DOHH2 (cell line): ENCODE data around the gene PLAC8.

Experiments used
- H3F3A ChIP-seq: fragments of 200-600 bp; sonication (generic), shearing (Covaris generic); 2 replicates; pipeline ENCODE4 v1.6.0; 2016; ENCODE audit warnings: antibody characterized with exemption, mild to moderate bottlenecking; ENCODE audit not compliant: control insufficient read depth, insufficient read depth
- H3K27ac ChIP-seq: fragments of 200-600 bp; sonication (generic); 2 replicates; pipeline ENCODE4 v1.5.1; 2014; ENCODE audit warnings: low read depth, mild to moderate bottlenecking, low read length, moderate library complexity
- H3K27me3 ChIP-seq: fragments of 200-600 bp; sonication (generic); 2 replicates; pipeline ENCODE4 v1.6.1; 2014; ENCODE audit warnings: mild to moderate bottlenecking, low read length, mixed read lengths; ENCODE audit not compliant: control insufficient read depth
- H3K36me3 ChIP-seq: fragments of 200-600 bp; sonication (generic); 2 replicates; pipeline ENCODE4 v1.6.1; 2014; ENCODE audit warnings: mild to moderate bottlenecking, low read length, moderate library complexity, mixed read lengths; ENCODE audit not compliant: control insufficient read depth
- H3K4me1 ChIP-seq: fragments of 200-600 bp; sonication (generic); 2 replicates; pipeline ENCODE4 v1.6.1; 2014; ENCODE audit warnings: mild to moderate bottlenecking, low read length, mixed read lengths; ENCODE audit not compliant: control insufficient read depth
- H3K4me2 ChIP-seq: fragments of 200-600 bp; sonication (generic); 2 replicates; pipeline ENCODE4 v1.6.0; 2014; ENCODE audit warnings: mild to moderate bottlenecking, low read length, moderate library complexity
- H3K4me3 ChIP-seq: fragments of 200-600 bp; sonication (generic); 2 replicates; pipeline ENCODE4 v1.5.1; 2014; ENCODE audit warnings: mild to moderate bottlenecking, low read length, mixed read lengths
- H3K79me2 ChIP-seq: fragments of 200-600 bp; sonication (generic); 2 replicates; pipeline ENCODE4 v1.6.1; 2014; ENCODE audit warnings: mild to moderate bottlenecking, low read length, mixed read lengths; ENCODE audit not compliant: control insufficient read depth
- H3K9me2 ChIP-seq: fragments of 200-600 bp; sonication (generic); replicated peaks from 2 replicates; pipeline ENCODE4 v1.6.1; 2014; ENCODE audit warnings: mild to moderate bottlenecking, low read length, mixed read lengths; ENCODE audit not compliant: control insufficient read depth
- H3K9me3 ChIP-seq: fragments of 200-600 bp; sonication (generic); 2 replicates; pipeline ENCODE4 v1.6.1; 2014; ENCODE audit warnings: antibody characterized with exemption, low read length, mixed read lengths; ENCODE audit not compliant: control insufficient read depth, insufficient read depth
- H4K20me1 ChIP-seq: fragments of 200-600 bp; sonication (generic); 2 replicates; pipeline ENCODE4 v1.6.0; 2014; ENCODE audit warnings: low read depth, mild to moderate bottlenecking, antibody characterized with exemption, low read length, moderate library complexity; ENCODE audit not compliant: control insufficient read depth, insufficient read depth
- EZH2phosphoT487 ChIP-seq: fragments of 200-600 bp; sonication (generic); IDR thresholded peaks from 2 replicates; pipeline ENCODE4 v1.6.1; 2017; ENCODE audit warnings: borderline replicate concordance, mild to moderate bottlenecking, antibody characterized with exemption, low read length, moderate library complexity, mixed read lengths
- TF ChIP-seq, protein P1 (sequence below): fragments of 200-600 bp; sonication (generic); IDR thresholded peaks from one replicate; pipeline ENCODE4 v1.5.1; 2014; ENCODE audit warnings: antibody characterized with exemption, mild to moderate bottlenecking, low read depth, low read length; ENCODE audit not compliant: poor library complexity, severe bottlenecking

The PLAC8 gene

GRCh38 chr4:83139514-83140156 lies 25.1 kb upstream of the PLAC8 start:
- Histone ChIP-seq H3K9me3 (peaks cover 13% of the 10 kb centered on the region; the same call in 1 of the 2 replicates), H3K4me1 (no peaks in the 10 kb centered on the region; the same call in 1 of the 2 replicates), H3K4me2 (no peak overlapping the region), H3K79me2 (no peaks in the 10 kb centered on the region), H4K20me1 (no peaks in the 10 kb centered on the region), H3K27me3 (no peaks in the 10 kb centered on the region), H3K27ac (no peak overlapping the region), H3F3A (no peaks in the 10 kb centered on the region), H3K4me3 (no peak overlapping the region), H3K36me3 (no peaks in the 10 kb centered on the region), H3K9me2 (no peaks in the 10 kb centered on the region)
- TF ChIP-seq, protein P1, sequence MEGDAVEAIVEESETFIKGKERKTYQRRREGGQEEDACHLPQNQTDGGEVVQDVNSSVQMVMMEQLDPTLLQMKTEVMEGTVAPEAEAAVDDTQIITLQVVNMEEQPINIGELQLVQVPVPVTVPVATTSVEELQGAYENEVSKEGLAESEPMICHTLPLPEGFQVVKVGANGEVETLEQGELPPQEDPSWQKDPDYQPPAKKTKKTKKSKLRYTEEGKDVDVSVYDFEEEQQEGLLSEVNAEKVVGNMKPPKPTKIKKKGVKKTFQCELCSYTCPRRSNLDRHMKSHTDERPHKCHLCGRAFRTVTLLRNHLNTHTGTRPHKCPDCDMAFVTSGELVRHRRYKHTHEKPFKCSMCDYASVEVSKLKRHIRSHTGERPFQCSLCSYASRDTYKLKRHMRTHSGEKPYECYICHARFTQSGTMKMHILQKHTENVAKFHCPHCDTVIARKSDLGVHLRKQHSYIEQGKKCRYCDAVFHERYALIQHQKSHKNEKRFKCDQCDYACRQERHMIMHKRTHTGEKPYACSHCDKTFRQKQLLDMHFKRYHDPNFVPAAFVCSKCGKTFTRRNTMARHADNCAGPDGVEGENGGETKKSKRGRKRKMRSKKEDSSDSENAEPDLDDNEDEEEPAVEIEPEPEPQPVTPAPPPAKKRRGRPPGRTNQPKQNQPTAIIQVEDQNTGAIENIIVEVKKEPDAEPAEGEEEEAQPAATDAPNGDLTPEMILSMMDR, result no peak
- TF ChIP-seq EZH2phosphoT487, result no peak

DNA sequence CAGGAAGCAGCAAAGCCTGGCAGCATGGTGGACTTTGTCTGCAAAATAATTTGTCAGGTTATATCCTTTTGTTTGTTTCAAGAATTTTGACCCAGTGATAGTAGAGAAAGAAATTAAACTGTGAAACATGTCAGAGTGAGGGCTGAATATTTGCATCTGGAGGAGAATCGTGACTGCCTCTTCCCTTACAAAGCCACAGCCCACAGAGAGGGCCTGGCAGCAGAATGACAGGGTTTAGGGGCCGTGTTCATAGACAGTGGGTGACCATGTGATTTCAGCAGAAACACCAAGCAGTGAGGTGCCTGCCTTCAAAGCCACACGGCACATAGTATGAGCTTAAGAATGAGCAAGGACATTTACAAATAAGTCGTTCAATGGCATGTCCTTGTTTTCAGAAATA lies 24.4 kb upstream of the PLAC8 start:
- H3K4me2 ChIP-seq, result no peak overlapping the region
- H3K79me2 ChIP-seq, result no peaks in the 10 kb centered on the region
- H3K27ac ChIP-seq, result no peak overlapping the region
- no peaks in the 10 kb centered on the region for H3K36me3 ChIP-seq
- H4K20me1 ChIP-seq, result no peaks in the 10 kb centered on the region
- no peak overlapping the region for H3K4me3 ChIP-seq
- no peaks in the 10 kb centered on the region for H3K27me3 ChIP-seq
- no peaks in the 10 kb centered on the region; the same call in 1 of the 2 replicates for H3K4me1 ChIP-seq
- TF ChIP-seq EZH2phosphoT487, result no peak
- TF ChIP-seq, protein P1, result no peak
- no peaks in the 10 kb centered on the region for H3F3A ChIP-seq
- no peaks in the 10 kb centered on the region for H3K9me2 ChIP-seq
- H3K9me3 ChIP-seq, result peaks cover 13% of the 10 kb centered on the region; the same call in 1 of the 2 replicates

DNA sequence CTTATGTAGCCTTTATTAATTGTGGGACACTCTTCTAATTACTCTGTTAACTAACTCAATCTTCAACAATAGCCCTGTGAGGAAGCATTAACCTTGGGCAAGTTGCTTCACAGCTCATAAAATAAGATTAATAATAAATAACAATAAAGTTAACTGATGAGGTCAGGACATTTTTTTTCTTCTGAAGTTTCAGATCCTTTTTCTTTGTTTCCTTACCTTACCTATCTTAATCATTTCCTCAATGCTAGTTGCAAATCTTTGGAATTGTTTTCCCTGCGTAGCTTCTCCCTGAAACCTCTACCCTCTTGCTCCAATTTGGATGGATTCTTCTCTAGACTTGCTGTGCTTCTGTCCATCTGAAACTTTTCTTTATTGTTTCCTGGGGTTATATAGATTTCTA lies 17.5 kb upstream of the PLAC8 start:
- Histone ChIP-seq H4K20me1 (no peaks in the 10 kb centered on the region), H3F3A (no peaks in the 10 kb centered on the region), H3K27ac (no peak overlapping the region), H3K4me3 (no peak overlapping the region), H3K4me2 (no peak overlapping the region), H3K36me3 (no peaks in the 10 kb centered on the region), H3K27me3 (no peaks in the 10 kb centered on the region), H3K9me2 (no peaks in the 10 kb centered on the region), H3K79me2 (no peaks in the 10 kb centered on the region), H3K4me1 (peaks cover 5% of the 10 kb centered on the region; the same call in 1 of the 2 replicates), H3K9me3 (no peaks in the 10 kb centered on the region)
- TF ChIP-seq, protein P1, result no peak
- no peak for TF ChIP-seq EZH2phosphoT487
